ENCODE data around the gene DTX1.
"Not testable (repeated sequence)": the region's sequence is repeated elsewhere in the genome, so short reads cannot be mapped to it uniquely, and the experiment has no call there.

DTX1 gene

DNA sequence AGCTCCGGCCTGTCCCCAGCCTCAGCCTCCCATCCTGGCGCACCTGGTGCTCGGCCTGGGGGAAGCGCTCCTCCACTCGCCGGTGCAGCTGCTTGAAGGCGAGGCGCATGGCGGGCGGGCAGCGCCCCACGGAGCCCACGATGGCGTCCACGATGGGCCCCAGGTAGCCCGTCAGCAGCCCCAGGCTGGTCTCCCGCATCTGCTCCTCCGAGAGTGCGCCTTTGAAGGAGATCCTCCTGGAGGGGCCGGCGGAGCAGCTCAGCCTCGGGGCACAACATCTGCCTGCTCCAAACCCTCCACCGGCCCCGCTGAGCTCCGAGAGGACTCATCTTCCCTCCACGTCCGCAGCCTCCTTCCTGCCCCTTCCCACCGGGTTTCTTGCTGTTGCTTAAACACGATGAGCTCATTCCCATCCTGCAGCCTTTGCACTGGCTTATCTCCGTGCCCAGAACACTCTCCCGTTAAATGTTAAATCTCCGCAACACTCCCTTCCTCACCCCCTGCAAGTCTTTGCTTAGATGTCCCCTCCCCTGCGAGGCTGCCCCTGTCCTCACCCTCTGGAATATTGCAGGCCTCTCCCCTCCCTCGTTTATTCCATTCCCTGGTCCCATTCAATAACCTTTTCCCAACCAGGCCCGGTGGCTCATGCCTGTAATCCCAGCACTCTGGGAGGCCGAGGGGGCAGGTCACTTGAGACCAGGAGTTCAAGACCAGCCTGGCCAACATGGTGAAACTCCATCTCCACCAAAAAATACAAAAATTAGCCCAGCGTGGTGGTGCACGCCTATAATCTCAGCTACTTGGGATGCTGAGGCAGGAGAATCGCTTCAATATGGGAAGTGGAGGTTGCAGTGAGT, 55.7 kb downstream of the DTX1 start:
- DNase-seq (ENCODE audit: extremely low read depth, low read depth) = no peak
- TF ChIP-seq, protein P1, sequence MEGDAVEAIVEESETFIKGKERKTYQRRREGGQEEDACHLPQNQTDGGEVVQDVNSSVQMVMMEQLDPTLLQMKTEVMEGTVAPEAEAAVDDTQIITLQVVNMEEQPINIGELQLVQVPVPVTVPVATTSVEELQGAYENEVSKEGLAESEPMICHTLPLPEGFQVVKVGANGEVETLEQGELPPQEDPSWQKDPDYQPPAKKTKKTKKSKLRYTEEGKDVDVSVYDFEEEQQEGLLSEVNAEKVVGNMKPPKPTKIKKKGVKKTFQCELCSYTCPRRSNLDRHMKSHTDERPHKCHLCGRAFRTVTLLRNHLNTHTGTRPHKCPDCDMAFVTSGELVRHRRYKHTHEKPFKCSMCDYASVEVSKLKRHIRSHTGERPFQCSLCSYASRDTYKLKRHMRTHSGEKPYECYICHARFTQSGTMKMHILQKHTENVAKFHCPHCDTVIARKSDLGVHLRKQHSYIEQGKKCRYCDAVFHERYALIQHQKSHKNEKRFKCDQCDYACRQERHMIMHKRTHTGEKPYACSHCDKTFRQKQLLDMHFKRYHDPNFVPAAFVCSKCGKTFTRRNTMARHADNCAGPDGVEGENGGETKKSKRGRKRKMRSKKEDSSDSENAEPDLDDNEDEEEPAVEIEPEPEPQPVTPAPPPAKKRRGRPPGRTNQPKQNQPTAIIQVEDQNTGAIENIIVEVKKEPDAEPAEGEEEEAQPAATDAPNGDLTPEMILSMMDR (IDR thresholded peaks at IDR 0.05; ENCODE audit: low read depth, low read length) = no peak

DNA sequence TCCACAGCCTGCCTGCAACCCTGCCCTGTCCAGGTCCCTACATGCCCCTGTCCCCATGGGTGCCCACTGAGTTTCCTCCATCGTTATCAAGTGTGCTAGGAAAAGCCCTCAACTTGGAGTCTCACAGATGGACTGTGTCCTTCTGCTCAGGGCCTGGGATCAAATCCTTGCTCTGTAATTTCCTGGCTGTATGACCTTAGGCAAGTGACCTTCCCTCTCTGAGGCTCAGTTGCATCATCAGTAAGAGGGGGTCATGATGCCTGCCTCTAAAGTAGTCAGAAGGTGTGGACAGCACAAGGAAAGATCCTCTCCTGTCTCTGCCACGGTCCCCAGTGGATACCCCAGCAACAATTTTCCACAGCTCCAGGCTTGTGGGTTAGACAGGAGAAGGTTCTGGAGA, 56.9 kb downstream of the DTX1 start:
- no peak for DNase-seq (ENCODE audit: extremely low read depth, low read depth)
- TF ChIP-seq, protein P1 (IDR thresholded peaks at IDR 0.05; ENCODE audit: low read depth, low read length) = no peak

DNA sequence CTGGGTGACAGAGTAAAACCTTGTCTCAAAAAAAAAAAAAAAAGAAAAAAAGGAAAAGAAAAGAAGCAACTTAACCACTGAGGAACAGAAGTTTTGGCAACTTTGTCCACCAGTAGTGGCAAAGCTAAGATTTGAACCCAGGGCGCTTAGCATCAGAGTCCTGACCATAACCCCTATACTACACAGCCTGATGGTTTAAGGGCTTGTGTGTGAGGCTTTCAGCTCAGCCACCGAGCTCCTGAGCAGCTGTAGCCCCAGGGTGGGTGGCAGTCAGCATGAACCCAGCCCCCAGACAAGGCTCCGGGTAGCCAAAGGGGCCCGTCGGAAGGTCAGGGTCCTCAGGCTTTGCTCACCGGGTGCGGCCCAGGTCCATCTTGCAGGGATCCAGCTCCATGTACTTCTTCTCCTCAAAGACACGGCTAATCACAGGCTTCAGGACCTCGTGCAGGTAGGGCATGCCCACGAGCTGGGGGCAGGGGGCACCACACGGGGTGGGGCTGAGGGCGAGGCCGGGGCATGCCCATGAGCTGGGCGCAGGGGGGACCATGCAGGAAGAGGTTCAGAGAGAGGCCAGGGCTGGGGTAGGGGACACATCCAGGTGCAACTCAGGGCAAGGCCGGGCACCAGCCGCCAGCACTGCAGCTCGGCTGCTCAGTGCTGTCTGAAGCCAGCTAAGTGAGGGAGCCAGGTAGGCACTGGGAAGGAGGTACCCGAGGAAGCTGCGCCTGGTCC, 58.1 kb downstream of the DTX1 start:
- DNase-seq (ENCODE audit: extremely low read depth, low read depth) = no peak
- TF ChIP-seq, protein P1 (IDR thresholded peaks at IDR 0.05; ENCODE audit: low read depth, low read length) = no peak

DNA sequence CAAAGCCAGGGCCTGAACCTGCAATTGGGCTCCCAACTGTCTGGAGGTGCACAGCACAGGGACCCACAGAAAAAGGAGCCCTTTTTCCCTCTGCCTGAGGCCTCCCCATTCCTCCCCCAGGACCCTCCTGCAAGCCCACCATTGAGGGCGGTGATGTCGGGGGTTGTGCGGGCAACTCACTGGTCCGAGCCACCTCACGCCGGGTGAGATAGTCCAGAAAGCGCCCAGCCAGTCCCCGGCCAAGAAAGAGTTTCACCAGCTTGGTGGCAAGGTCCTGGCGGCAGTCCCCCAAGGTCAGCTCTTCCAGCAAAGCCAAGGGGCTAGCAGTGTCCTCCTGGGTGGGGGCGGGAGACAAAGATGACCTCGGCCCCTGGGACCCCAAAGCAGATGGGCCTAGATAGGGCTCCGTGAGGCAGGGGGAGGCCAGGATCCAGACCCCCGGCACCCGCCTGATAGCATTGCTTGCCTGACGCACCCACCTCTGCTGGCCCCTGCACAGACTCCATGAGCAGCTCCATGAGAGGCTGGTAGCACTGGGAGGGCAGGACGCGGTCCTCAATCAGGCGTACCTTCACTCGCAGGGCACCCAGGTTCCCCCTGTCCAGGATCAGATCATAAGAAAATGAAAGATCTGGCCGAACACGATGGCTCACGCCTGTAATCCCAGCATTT, 59.1 kb downstream of the DTX1 start:
- TF ChIP-seq, protein P1 (IDR thresholded peaks at IDR 0.05; ENCODE audit: low read depth, low read length) = no peak
- DNase-seq (ENCODE audit: extremely low read depth, low read depth) = no peak

DNA sequence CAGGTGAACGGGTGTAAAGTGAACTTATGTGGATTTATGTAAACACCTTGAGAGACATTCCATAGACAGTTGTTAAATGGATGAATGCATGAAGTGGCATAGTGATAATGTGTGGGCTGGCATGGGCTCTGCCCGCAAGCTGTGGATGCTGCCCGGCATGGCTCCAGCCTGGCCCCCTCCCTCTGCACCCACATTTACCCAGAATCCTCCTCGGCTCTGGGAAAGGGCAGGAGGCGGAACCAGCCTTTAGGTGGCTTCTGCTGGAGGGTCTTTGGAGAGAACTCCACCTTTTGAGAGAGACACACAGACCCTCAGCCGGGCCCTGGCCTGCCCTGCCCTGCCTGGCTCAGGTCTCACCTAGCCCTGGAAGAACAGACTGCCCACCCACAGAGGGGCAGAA, 60.3 kb downstream of the DTX1 start:
- no peak for DNase-seq (ENCODE audit: extremely low read depth, low read depth)
- TF ChIP-seq, protein P1 (IDR thresholded peaks at IDR 0.05; ENCODE audit: low read depth, low read length) = no peak

DNA sequence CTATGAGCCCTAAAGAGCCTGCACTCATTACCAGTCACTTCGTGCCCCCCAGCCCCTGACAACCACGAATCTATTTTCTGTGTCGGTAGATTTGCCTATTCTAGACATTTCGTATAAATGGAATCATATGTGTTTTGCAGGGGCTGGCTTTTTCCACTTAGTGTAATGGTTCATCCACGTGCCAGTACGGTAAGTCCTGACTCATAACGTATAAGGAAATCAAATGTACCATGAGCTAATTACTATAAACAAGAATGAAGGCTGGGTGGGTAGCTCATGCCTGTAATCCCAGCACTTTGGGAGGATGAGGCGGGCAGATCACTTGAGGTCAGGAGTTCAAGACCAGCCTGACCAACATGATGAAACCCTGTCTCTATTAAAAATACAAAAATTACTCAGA, 61.2 kb downstream of the DTX1 start:
- DNase-seq (ENCODE audit: extremely low read depth, low read depth) = not testable (repeated sequence)

DNA sequence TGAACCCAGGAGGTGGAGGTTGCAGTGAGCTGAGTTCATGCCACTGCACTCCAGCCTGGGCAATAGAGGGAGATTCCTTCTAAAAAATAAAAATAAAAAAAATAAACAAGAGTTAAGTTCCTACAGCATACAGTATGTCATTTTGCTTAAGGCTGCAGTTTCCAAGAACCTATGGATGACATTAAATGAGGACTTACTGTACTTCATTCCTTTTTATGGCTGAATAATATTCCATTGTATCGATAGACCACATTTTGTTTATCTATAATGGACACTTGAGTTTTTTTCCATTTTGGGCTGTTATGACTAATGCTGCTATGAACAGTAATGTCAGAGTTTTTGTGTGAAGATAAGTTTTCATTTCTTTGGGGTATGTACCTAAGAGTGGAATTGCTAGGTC, 61.6 kb downstream of the DTX1 start:
- no peak for DNase-seq (ENCODE audit: extremely low read depth, low read depth)
- TF ChIP-seq, protein P1 (IDR thresholded peaks at IDR 0.05; ENCODE audit: low read depth, low read length) = no peak

Measured in AG09319 (cell line).